Hippocampal formation (tissue), 2 donors: Measurements from ENCODE around the gene KCNE4.
"Not testable (repeated sequence)": the region's sequence is repeated elsewhere in the genome, so short reads cannot be mapped to it uniquely, and the experiment has no call there.

ENCODE experiments used
- DNase-seq, 2 donors: peaks; one replicate each; lab custom pipeline; 2025; lab: John Stamatoyannopoulos, UW

Gene KCNE4

DNA sequence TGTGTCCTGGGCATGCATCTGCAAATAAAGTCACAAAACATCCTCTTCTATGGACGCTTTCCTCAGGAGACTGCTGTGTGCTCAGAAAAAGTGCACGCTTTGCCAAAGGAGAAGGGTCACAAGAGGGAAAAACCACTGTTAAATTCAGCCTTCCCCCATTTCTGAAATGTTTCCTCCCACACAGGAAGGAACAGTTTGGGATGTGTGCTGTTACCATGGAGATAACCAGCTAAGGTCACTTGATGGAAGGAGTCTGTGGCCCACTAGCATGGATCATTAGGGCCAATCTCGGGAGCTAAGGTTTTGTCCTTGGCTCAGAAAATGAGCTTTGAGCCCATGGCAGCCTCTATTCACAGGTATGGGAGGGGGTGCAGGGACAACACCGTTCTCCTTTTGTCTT lies 5.6 kb downstream of the KCNE4 start:
- no peak for DNase-seq

DNA sequence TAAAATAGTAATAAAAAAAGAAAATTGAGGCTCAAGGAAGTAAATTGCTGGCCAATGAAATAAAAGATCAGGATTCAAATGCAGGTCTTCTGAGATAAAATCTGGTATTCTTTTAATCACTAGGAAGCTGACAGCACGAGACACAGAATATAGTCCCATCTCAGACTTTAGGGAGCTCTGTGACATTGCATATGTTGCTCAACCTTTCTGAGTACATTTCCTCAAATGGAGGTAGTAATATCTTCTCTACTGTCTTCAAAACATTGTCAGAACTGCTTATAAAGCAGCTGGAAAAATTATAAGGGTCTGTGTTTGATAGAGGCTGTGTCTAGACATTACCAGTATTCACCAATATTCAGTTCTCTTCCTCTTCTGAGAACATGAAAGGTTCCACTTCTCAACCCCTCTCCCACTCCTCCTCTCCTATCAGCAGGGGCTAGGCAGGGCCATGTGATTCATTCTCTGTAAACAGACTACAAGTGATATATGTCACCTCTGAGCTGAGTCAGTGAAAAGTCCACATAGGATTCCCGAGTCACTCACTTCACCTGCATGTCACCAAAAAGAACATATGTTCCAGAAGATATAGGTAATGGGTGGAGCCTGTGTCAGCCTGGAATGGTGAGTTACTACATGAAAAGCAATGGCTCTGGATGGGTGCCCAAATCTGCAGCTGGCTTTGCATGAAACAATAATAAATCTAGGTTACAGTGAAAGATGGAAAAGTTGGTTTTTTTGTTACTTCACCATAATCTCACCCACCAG lies 7.1 kb downstream of the KCNE4 start:
- DNase-seq, result no peak

DNA sequence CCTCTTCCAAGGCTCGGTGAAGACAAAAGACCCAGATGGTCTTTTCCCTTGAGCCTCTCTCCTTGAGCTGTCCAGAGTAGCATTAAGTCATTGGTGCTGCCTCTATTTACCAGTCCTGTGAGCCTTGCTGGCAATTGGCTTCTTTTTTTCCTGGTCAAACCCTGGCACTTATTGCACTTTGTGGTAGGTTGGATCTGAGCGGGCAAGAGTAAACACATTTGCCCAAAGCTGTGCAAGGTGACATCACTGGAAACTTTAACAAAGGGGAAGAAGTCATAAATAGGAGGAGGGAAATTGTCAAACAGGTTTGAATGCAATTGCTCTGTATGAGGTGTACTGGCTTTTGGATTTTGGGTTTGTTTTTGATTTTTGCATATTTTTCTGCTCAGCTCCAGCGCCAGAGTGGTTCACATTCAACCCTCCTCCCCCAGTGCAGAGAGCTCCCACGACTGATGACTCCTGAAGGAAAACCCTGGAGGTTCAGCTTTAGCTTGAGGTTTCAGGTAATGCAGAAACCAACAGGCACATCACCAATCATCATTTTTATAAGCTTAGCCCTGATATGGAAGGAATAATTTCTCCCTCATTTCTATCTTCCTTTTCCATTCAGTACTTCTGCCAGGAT lies 8.3 kb downstream of the KCNE4 start:
- DNase-seq, result no peak

DNA sequence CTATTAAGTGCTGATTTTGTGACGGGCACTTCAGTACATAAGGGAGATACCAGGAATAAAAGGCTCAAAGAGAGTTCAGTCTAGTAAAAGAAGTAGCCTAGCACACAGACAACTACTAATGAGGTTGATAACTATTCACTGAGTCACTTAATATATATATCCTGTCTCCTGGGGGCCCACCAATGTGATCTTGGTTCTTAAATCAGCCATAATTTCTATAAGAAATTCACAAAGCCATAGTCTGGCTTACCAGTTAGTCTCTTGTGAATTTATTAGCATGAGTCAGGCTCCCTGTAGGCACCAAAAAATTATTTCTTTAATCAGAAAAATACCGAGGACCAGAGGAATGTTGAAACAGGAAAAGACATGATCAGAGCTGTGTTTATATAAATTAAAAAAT lies 10.4 kb downstream of the KCNE4 start:
- DNase-seq, result no peak

DNA sequence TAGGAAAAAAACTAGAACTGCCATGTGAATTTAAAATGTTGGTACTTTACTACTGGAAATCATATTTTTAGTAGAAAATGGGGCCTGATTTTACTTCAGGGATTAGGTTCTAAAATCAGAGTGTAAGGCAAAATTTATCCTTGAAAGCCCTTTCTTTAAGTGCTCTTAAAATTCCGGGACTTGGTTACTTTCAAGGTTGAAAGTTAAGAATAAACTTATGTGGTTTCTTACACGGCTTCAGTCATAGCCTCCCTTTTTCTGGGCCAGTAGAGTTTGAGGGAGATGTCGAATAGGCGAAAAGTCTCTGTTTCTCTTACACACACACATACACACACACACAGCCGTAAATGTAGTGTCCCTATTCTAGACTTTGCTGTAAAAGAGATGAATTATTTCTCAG lies 13.1 kb downstream of the KCNE4 start:
- DNase-seq, result no peak

DNA sequence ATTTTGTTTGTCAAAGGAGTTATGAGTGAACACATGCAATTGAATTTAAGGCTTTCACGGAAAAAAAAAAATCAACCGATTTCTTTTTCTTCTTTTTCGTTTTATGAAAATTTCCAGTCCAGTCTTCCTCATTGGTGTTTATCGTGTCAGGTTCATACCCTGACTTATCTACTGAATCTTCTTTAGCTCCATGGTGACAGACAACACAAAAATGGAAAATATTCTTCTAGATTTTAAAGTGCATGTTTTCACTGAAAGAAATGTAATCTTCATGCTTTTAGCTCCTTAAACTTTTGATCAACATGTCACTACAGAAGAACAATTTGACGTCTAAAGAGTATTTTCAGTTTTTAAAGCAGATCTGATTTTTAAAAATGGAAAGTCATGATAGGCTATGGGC lies 14.7 kb downstream of the KCNE4 start:
- DNase-seq, result no peak

DNA sequence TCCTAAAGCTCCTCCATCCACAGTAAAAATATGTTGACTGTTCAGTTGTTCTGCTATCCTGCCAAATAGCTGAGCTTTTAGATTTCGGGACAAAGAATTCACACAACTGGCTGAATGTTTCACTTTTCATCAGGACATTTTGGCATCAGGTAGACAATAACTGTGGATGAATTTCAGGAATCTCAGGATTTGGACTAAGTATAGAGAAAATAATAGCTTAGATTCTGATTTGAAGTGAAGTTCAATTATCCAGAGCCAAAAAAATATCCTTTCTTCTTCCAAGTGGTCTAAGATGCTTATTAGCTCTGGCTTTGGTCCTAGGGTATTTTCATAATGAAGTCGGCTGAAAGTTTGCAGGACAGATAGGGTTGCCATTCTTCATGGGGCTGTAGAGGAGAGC lies 16.1 kb downstream of the KCNE4 start:
- DNase-seq, result no peak

DNA sequence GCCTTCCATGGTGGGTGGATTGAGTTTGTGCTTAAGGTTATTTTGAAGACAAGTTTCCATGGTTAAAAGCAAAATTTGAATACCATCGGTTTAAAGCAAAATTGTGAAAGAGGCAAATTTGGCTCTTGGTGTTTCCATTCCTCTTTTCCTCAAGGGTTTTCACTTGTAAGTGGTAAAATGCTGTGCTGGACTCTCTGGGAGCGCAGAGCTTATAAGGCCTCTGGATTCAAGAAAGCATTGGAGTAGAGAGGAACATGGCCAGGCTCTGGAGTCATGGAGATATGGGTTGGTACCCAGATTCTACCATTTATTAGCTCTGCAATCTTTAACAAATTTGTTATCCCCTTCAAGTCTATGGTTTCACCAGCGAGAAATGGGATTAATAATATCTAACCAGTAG lies 17.5 kb downstream of the KCNE4 start:
- DNase-seq, result no peak

DNA sequence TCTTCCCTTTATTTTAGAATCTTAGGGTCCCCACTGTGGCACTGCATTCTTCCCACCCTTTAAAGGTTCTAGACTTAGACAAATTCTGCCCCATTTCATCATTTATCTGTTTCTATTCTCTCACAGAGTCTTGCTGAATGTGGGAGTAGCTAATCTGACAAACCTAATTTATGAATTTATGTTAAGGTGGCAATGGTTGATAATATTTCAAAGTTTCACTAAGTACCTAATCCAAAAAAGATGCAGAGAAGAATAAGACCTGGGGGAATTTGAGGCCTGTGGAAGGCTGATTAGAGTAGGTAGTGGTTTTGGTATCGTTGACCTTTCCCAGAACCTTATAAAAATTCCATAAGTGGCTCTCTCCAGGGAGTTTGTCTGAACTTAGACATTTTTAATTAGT lies 18.0 kb downstream of the KCNE4 start:
- no peak for DNase-seq

DNA sequence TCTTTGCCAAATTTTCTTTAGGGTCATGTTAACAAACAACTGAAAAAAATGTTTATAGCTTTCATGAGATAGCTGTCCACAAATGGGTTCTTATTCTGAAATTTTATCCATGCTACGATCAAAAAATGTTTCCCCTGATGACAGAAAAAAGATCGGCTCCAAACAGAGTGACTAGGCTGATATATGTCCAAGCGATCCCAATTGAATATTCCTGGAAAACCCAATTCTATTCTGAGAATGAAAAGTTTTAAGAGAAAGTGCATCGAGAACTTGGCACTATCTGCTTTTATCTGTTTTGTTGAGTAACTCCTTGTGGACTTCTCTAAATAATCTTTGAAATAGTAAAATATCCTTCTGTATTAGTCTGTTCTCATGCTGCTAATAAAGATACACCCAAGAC lies 19.1 kb downstream of the KCNE4 start:
- no peak for DNase-seq

DNA sequence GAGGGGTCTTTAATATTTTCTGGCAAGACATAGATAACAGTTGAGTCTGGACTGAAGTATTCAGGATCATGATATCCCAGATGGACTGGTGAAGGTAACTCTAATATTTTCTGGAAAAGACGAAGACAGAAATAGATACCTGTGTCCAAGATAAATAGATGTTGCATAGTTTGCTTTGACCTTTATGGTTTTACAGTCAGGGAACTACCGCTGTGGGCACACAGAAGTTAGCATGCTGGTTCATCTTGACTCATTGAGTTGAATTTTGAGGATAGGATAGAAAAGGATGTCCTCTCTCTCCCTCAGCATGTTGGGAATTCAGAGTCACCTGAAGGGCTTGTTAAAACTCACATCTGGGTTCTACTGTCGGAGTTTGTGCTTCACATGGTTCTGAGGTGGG lies 20.8 kb downstream of the KCNE4 start:
- DNase-seq, result no peak

DNA sequence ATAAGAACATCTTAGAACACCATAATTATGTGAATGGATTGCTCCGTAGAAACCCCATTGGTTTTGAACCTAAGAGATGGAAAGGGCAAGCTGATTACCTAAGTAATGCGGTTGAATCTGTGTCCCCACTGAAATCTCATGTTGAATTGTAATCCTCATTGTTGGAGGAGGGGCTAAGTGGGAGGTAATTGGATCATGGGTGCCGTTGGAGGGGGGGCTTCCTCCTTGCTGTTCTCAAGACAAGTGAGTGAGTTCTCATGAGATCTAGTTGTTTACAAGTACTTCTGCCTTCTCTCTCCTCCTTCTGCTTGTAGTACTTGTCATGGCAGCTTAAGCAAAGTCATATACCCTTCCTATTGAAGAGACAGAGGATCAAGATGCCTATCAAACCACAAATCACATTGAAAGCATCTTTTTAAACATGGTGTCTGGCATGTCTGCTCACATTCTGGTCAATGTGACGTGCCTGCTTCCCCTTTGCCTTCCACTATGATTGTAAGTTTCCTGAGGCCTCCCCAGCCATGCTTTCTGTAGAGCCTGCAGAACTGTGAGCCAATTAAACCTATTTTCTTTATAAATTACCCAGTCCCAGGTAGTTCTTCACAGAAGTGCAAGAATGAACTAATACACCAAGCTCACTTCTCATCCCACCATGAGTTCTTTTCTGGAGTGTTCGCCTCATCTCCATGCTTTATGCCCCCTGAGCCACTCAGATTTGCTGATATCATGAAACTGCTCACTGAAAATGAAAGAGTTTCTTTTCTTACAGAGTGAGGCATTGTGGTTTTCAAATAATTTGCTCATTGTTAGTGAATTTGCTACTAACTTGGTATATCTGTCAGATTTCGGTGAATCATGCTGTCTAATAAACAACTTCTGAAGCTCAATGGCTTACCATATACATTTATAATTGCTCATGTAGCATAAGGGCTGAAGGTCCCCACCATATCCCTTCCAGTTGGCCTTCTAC lies 23.6 kb downstream of the KCNE4 start:
- DNase-seq, result no peak

DNA sequence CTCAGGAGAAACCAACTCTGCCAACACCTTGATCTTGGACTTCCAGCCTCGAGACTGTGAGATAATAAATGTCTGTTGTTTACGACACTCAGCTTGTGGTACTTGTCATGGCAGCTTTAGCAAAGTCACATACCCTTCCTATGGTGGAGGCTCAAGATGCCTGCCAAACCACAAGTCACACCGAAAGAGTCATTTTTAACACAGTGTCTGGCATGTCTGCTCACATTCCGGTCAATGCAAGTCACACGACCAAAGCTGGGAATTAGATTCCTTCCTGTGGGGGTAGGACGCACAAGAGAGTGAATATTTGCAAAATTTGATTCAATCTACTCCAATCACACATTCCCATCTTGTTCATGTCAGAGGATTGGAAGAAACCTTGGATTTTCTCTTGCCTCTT lies 24.6 kb downstream of the KCNE4 start:
- no peak for DNase-seq

DNA sequence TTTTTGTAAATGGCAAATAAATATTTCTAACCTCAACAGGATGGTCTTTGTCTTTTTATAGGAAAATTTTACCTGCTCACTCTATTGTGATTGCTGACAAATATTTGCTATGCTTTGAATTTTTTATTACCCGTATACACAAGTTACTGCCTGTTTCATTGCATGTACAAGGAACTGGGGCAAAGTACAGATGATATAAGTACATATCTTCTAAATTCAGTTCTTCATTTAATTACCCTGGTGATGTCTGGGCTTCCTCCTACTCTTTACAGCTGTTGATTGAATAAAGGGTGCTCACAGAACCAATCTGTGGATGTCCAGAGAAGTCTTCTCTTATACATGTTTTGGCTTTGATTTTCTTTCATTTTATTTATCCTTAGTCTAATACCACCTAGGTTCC lies 26.5 kb downstream of the KCNE4 start:
- DNase-seq, result no peak

DNA sequence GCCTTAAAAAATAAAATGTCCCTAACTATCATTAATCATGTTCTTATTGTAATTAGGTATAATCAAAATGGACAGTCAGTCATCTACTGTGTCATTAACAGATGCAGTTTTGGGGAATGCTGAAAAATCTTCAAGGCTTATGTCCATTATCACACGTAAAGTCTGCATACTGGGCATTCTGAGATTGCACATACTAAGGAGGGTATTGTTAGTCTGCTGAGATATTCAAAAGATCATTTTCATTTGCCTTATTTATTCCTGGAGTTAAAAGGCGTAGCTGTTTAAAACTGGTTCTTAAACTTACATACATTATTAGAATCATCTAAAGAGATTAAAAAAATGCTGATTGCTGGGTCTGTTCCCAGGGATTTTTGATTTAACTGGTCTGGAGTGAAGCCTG lies 27.4 kb downstream of the KCNE4 start:
- no peak for DNase-seq

DNA sequence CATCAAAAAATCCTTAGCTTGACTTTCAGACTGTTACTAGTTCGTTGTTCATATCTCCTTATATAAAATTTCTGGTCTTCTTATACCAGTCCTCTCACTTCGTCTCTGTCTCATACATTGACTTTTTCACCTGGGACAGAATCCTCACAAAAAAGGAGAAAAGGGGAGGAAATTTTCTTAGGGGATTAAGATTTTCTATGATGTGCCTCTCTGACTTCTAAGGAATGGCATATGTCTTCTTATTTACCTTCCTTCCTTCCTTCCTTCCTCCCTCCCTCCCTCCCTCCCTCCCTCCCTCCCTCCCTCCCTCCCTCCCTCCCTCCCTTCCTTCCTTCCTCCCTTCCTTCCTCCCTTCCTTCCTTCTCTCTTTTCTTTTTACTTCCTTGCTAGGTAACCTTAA lies 27.9 kb downstream of the KCNE4 start:
- DNase-seq, result no peak

DNA sequence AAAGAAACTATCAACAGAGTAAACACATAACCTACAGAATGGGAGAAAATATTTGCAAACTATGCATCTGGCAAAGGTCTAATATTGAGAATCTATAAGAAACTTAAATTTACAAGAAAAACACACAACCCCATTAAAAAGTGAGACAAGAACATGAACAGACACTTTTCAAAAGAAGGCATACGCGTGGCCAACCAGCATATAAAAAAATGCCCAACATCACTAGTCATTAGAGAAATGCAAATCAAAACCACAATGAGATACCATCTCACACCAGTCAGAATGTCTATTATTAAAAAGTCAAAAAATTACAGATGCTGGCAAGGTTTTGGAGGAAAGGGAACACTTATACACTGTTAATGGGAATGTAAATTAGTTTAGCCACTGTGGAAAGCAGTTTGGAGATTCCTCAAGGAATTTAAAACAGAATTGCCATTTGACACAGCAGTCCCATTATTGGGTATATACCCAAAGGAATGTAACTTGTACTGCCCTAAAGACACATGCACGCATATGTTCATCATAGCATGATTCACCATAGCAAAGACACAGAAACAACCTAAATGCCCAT lies 28.9 kb downstream of the KCNE4 start:
- DNase-seq, result not testable (repeated sequence)

DNA sequence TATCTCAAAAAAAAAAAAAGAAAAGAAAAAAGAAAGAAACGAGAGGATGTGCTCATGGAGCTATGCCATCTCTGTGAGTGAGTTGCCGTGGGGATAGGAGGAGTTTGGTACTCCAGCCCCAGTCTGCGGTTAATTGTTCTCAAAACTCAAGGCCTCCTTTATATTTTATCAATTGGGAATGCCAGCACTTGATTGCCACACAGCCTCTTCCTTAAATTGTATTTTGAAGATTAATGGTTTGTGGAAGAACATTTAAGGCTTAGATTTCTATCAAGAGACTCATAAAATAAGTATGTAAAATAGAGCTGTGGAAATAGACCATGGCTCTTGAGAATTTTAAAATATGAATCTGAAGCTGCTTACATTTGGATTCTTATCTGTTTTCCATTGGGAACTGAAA lies 29.8 kb downstream of the KCNE4 start:
- no peak for DNase-seq

DNA sequence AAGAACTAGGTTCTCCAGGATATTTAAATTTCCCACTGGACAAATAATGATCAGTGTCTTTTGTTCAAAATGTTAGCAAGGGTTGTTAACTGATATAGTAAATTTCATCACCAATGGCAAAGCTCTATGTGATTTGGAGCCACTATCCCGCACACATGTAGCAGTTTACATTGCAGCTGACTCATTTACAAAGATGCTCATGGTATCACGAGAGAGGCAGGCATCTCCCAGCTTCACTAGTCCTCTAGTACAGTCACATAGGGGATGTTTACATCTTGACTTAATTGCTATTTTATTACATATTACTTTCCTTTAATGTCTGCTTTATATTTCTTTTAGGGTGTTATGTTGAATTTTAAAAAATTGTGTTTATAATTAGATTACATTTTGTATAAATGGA lies 30.7 kb downstream of the KCNE4 start:
- DNase-seq, result no peak

DNA sequence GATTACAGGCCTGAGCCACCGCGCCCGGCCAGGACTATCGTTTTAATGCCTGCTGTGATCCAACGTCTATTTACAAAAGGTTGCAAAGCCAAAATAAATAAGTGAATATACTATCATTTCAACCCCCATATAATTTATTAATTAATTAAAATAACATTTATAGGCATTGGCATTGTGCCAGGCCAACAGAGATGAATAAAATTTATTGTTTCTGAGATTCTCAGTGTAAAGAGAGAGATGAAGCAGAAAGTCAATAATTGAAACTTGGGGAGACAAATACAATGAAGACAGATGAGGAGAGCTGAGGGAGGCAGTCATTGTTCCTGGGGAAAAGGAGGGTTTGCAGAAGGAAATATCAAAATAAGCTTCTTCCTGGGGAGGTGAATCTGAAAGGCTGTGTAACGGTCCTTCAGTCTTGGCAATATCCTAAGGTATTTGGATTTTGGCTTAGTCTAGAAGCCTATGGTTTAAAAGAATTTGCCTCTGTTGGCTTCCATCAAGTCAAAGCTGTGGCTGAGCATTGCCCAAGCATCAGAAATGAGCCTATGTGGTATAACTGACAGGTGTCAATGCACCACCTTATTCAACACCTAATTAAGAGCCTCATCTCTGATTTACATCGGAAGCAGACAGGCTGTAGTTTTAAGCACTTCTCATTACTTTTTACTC lies 31.5 kb downstream of the KCNE4 start:
- DNase-seq, result no peak

DNA sequence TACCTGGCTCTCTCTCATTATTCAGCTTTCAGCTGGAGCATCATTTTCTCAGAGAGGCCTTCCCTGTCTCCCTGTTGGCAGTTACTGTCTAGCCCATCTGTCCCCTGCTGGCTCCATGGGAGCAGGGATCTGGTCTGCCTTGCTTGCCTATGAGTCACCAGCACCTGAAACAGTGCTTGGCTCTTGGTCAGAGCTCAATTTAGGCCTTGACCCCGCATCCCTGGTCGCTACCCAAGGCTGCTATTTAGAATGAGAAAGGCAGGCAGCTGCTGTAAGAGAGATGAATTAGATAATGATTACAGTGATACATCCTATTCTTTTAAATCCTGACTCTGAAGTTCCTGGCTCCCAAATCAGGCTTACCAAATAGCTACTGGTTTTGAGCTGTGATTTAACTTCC lies 32.9 kb downstream of the KCNE4 start:
- DNase-seq, result no peak
